ENCODE results near the gene STRN. TPM values are rescaled to one million over a fixed set of nuclear protein-coding genes. Genes with fewer than 3 reads are reported as not detected.
A peak's percentile ranks its signal among the peaks of the same experiment; 100 is the strongest.

The STRN gene
- total and polyA plus RNA-seq, 9 of the 15 experiments (the other 6 are each of a cell fraction or from before 2014, with no cell fraction given), result 1.3 to 31.2 (median 20.0) TPM

DNA sequence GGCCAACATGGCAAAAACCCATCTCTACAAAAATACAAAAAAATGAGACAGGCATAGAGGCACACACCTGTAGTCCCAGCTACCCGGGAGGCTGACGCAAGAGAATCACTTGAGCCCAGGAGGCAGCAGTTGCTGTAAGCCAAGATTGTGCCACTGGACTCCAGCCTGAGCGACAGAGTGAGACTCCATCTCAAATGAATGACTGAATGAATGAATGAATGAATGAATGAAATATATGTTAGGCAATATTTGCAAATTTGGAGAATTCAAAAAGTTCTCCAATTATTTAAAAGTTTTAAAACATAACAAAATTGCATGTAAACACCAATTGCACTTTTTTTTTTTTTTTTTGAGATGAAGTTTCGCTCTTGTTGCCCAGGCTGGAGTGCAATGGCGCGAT is 61.7 kb downstream of the STRN start:
- Histone ChIP-seq H3K4me1 (replicated peaks in 1 of 2; ENCODE audit: control insufficient read depth in 2 of 2, insufficient read depth in 2 of 2, low read length in 2 of 2) (no peaks in the 10 kb centered on the region), H3K4me3 (no peak overlapping the region), H3K36me3 (ENCODE audit: control insufficient read depth, insufficient read depth, low read length) (peaks cover 5% of the 10 kb centered on the region; the same call in 2 of the 3 replicates), H3K9me1 (ENCODE audit: control insufficient read depth, insufficient read depth, low read length) (no peaks in the 10 kb centered on the region), H3K9me3 (replicated peaks; ENCODE audit: control insufficient read depth, insufficient read depth, low read depth, low read length) (no peaks in the 10 kb centered on the region), H4K20me1 (replicated peaks; ENCODE audit: control insufficient read depth, insufficient read depth, low read length) (no peaks in the 10 kb centered on the region), H3K79me2 (ENCODE audit: control insufficient read depth, insufficient read depth, low read length) (no peaks in the 10 kb centered on the region), H3K27ac (ENCODE audit: extremely low read depth, low read depth, low read length) (no peak overlapping the region), H3K27me3 (ENCODE audit: control insufficient read depth in 2 of 2, insufficient read depth in 2 of 2, low read length in 2 of 2) (no peaks in the 10 kb centered on the region), H3K9ac (ENCODE audit: insufficient read depth in 1 of 2, low read depth in 2 of 2, low read length in 2 of 2) (no peak overlapping the region), H3K4me2 (ENCODE audit: insufficient read depth, low read length) (no peak overlapping the region), H2AFZ (ENCODE audit: low read depth, low read length) (no peak overlapping the region)
- ChIA-PET CTCF (ENCODE audit: low intra/inter-chr PET ratio) (no interaction called here), POLR2A (interaction anchor here (0.8 kb wide), 1 partner anchor 114 kb away, joined by 3 read pairs; no protein-coding TSS in a partner anchor)
- intact Hi-C loops (cut with micrococcal nuclease), result no loop called here
- in situ Hi-C loops (cut with MboI), result no loop called here
- WGBS (ENCODE audit: insufficient coverage, low coverage, missing lambda C conversion rate), result 86% methylated on average over 5 of the region's 6 CpGs
- no peak for ATAC-seq
- no peak for TF ChIP-seq NELFE (IDR thresholded peaks at IDR 0.05; ENCODE audit: insufficient read depth, insufficient read length)
- no peak for TF ChIP-seq CBFA2T2 (conservative IDR thresholded peaks at IDR 0.05)
- no peak for TF ChIP-seq ZNF197 (CRISPR knock-in tag; IDR thresholded peaks at IDR 0.05; ENCODE audit: low read depth)
- TF ChIP-seq, protein P1, sequence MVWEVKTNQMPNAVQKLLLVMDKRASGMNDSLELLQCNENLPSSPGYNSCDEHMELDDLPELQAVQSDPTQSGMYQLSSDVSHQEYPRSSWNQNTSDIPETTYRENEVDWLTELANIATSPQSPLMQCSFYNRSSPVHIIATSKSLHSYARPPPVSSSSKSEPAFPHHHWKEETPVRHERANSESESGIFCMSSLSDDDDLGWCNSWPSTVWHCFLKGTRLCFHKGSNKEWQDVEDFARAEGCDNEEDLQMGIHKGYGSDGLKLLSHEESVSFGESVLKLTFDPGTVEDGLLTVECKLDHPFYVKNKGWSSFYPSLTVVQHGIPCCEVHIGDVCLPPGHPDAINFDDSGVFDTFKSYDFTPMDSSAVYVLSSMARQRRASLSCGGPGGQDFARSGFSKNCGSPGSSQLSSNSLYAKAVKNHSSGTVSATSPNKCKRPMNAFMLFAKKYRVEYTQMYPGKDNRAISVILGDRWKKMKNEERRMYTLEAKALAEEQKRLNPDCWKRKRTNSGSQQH (CRISPR knock-in tag; IDR thresholded peaks at IDR 0.05), result no peak
- TF ChIP-seq, protein P2, sequence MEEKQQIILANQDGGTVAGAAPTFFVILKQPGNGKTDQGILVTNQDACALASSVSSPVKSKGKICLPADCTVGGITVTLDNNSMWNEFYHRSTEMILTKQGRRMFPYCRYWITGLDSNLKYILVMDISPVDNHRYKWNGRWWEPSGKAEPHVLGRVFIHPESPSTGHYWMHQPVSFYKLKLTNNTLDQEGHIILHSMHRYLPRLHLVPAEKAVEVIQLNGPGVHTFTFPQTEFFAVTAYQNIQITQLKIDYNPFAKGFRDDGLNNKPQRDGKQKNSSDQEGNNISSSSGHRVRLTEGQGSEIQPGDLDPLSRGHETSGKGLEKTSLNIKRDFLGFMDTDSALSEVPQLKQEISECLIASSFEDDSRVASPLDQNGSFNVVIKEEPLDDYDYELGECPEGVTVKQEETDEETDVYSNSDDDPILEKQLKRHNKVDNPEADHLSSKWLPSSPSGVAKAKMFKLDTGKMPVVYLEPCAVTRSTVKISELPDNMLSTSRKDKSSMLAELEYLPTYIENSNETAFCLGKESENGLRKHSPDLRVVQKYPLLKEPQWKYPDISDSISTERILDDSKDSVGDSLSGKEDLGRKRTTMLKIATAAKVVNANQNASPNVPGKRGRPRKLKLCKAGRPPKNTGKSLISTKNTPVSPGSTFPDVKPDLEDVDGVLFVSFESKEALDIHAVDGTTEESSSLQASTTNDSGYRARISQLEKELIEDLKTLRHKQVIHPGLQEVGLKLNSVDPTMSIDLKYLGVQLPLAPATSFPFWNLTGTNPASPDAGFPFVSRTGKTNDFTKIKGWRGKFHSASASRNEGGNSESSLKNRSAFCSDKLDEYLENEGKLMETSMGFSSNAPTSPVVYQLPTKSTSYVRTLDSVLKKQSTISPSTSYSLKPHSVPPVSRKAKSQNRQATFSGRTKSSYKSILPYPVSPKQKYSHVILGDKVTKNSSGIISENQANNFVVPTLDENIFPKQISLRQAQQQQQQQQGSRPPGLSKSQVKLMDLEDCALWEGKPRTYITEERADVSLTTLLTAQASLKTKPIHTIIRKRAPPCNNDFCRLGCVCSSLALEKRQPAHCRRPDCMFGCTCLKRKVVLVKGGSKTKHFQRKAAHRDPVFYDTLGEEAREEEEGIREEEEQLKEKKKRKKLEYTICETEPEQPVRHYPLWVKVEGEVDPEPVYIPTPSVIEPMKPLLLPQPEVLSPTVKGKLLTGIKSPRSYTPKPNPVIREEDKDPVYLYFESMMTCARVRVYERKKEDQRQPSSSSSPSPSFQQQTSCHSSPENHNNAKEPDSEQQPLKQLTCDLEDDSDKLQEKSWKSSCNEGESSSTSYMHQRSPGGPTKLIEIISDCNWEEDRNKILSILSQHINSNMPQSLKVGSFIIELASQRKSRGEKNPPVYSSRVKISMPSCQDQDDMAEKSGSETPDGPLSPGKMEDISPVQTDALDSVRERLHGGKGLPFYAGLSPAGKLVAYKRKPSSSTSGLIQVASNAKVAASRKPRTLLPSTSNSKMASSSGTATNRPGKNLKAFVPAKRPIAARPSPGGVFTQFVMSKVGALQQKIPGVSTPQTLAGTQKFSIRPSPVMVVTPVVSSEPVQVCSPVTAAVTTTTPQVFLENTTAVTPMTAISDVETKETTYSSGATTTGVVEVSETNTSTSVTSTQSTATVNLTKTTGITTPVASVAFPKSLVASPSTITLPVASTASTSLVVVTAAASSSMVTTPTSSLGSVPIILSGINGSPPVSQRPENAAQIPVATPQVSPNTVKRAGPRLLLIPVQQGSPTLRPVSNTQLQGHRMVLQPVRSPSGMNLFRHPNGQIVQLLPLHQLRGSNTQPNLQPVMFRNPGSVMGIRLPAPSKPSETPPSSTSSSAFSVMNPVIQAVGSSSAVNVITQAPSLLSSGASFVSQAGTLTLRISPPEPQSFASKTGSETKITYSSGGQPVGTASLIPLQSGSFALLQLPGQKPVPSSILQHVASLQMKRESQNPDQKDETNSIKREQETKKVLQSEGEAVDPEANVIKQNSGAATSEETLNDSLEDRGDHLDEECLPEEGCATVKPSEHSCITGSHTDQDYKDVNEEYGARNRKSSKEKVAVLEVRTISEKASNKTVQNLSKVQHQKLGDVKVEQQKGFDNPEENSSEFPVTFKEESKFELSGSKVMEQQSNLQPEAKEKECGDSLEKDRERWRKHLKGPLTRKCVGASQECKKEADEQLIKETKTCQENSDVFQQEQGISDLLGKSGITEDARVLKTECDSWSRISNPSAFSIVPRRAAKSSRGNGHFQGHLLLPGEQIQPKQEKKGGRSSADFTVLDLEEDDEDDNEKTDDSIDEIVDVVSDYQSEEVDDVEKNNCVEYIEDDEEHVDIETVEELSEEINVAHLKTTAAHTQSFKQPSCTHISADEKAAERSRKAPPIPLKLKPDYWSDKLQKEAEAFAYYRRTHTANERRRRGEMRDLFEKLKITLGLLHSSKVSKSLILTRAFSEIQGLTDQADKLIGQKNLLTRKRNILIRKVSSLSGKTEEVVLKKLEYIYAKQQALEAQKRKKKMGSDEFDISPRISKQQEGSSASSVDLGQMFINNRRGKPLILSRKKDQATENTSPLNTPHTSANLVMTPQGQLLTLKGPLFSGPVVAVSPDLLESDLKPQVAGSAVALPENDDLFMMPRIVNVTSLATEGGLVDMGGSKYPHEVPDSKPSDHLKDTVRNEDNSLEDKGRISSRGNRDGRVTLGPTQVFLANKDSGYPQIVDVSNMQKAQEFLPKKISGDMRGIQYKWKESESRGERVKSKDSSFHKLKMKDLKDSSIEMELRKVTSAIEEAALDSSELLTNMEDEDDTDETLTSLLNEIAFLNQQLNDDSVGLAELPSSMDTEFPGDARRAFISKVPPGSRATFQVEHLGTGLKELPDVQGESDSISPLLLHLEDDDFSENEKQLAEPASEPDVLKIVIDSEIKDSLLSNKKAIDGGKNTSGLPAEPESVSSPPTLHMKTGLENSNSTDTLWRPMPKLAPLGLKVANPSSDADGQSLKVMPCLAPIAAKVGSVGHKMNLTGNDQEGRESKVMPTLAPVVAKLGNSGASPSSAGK (IDR thresholded peaks at IDR 0.05), result no peak
- peak; percentile 82 for TF ChIP-seq ZNF24 (IDR thresholded peaks at IDR 0.05)
- TF ChIP-seq, protein P3, sequence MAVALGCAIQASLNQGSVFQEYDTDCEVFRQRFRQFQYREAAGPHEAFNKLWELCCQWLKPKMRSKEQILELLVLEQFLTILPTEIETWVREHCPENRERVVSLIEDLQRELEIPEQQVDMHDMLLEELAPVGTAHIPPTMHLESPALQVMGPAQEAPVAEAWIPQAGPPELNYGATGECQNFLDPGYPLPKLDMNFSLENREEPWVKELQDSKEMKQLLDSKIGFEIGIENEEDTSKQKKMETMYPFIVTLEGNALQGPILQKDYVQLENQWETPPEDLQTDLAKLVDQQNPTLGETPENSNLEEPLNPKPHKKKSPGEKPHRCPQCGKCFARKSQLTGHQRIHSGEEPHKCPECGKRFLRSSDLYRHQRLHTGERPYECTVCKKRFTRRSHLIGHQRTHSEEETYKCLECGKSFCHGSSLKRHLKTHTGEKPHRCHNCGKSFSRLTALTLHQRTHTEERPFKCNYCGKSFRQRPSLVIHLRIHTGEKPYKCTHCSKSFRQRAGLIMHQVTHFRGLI (CRISPR knock-in tag; IDR thresholded peaks at IDR 0.05), result no peak
- TF ChIP-seq DMBX1 (CRISPR knock-in tag; IDR thresholded peaks at IDR 0.05; ENCODE audit: borderline replicate concordance), result no peak
- no TSS peak for BruUV-seq (replicated peaks)
- DNase-seq (ENCODE audit: extremely low read depth in 1 of 4, low spot score in 3 of 4), result no peak
- FAIRE-seq, result no peak

Measured in K562 (cell line).